Type B pancreatic cell (in vitro differentiated cells): ENCODE data around the gene CADM4. TPM values are rescaled to one million over a fixed set of nuclear protein-coding genes. Genes with fewer than 3 reads are reported as not detected.

Source experiments
- DNase-seq: peaks from one replicate; pipeline ENCODE4 v3.0.0; 2021; ENCODE audit warnings: mixed read lengths; ENCODE audit not compliant: unreplicated experiment; ENCODE audit errors: extremely low spot score
- H3K27ac Mint-ChIP-seq: 2 replicates; pipeline ENCODE4 v1.8.0; 2021; ENCODE audit warnings: mild to moderate bottlenecking, mixed read lengths
- H3K27me3 Mint-ChIP-seq: 2 replicates; pipeline ENCODE4 v1.8.0; 2021; ENCODE audit warnings: mixed read lengths
- H3K36me3 Mint-ChIP-seq: 2 replicates; pipeline ENCODE4 v1.8.0; 2021; ENCODE audit warnings: mixed read lengths
- H3K4me1 Mint-ChIP-seq: one replicate; pipeline ENCODE4 v1.8.0; 2021; ENCODE audit warnings: mixed read lengths; ENCODE audit not compliant: unreplicated experiment
- H3K4me3 Mint-ChIP-seq: 2 replicates; pipeline ENCODE4 v1.8.0; 2021; ENCODE audit warnings: mild to moderate bottlenecking, mixed read lengths
- H3K9me3 Mint-ChIP-seq: 2 replicates; pipeline ENCODE4 v1.8.0; 2021; ENCODE audit warnings: mixed read lengths
- total RNA-seq: library from RNA; stranded (reverse); gene quantifications from 2 replicates; pipeline ENCODE4 v1.2.1, GENCODE V29; 2021; ENCODE audit warnings: low replicate concordance
- TF ChIP-seq, protein P1 (sequence below): fragments of 200-600 bp; sonication (generic); conservative IDR thresholded peaks from 2 replicates; pipeline ENCODE4 v1.5.0; 2021; ENCODE audit warnings: antibody characterized with exemption, mild to moderate bottlenecking

The CADM4 gene
- total RNA-seq, 1 donor from 2014 or later: 37.9 TPM

DNA sequence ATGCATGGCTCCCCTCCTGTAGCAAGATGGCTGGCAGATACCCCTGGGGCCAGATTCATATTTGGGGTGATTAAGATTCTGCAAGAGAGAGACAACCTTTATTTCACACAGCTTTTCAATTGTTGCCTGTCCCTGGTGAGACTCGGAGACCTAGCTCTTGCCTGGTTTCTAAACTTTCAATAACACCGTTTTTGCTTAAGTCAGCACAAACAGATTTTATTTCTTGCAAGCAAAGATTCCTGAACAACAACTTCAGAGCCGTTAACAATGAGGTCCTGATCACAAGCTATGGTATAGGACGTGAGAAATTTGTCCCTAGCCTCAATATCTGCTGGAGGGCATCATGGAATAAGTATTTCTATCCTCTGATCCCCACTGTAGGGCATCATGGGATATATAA, 2.9 kb upstream of the CADM4 start:
- Mint-ChIP-seq H3K4me3 (peak overlapping the region; percentile 41), H3K36me3 (peaks cover 11% of the 10 kb centered on the region), H3K27ac (no peak overlapping the region), H3K4me1 (peaks cover 19% of the 10 kb centered on the region), H3K9me3 (peaks cover 5% of the 10 kb centered on the region), H3K27me3 (peaks cover 14% of the 10 kb centered on the region)
- TF ChIP-seq, protein P1, sequence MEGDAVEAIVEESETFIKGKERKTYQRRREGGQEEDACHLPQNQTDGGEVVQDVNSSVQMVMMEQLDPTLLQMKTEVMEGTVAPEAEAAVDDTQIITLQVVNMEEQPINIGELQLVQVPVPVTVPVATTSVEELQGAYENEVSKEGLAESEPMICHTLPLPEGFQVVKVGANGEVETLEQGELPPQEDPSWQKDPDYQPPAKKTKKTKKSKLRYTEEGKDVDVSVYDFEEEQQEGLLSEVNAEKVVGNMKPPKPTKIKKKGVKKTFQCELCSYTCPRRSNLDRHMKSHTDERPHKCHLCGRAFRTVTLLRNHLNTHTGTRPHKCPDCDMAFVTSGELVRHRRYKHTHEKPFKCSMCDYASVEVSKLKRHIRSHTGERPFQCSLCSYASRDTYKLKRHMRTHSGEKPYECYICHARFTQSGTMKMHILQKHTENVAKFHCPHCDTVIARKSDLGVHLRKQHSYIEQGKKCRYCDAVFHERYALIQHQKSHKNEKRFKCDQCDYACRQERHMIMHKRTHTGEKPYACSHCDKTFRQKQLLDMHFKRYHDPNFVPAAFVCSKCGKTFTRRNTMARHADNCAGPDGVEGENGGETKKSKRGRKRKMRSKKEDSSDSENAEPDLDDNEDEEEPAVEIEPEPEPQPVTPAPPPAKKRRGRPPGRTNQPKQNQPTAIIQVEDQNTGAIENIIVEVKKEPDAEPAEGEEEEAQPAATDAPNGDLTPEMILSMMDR: no peak
- DNase-seq: no peak

DNA sequence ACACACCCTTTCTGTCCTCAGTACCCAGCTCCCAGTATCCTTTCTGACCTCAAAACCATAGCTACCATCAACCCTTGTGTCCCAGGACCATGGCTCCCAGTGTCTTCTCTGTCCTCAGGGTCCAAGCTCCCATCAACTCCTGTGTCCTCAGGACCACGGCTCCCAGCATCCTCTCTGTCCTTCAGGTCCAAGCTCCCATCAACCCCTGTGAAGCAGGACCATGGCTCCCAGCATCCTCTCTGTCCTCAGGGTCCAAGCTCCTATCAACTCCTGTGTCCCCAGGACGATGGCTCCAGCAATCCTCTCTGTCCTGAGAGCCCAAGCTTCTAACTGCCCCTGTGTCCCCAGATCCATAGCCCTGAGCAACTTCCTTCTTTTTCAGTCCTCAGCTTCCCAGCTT, 1.7 kb upstream of the CADM4 start:
- Mint-ChIP-seq H3K4me1 (peaks cover 19% of the 10 kb centered on the region), H3K9me3 (peaks cover 3% of the 10 kb centered on the region), H3K27ac (peak overlapping the region; percentile 79), H3K4me3 (peak overlapping the region; percentile 89), H3K27me3 (peaks cover 14% of the 10 kb centered on the region), H3K36me3 (peaks cover 3% of the 10 kb centered on the region)
- no peak for DNase-seq
- TF ChIP-seq, protein P1: no peak

DNA sequence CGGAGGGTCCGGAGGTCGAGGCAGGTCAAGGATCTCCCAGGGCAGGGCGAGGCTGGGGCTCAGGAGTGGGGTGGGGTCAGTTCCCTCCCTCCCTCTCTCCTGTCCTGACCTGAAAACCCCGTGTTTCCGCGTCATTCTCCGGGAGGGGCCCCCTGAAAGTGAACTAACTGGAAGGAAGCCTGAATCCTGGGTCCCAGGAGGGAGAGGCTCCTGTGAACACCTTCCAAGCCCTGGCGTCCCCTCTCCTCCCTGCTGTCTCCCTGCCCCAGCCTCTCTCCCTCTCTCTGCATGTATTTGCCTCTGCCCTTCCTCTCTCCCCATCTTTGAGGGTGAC, 741 bp upstream of the CADM4 start:
- peak overlapping the region; percentile 64 for H3K27ac Mint-ChIP-seq
- no peaks in the 10 kb centered on the region for H3K36me3 Mint-ChIP-seq
- TF ChIP-seq, protein P1: no peak
- H3K27me3 Mint-ChIP-seq: peaks cover 14% of the 10 kb centered on the region
- H3K9me3 Mint-ChIP-seq: no peaks in the 10 kb centered on the region
- H3K4me3 Mint-ChIP-seq: peak overlapping the region; percentile 85
- H3K4me1 Mint-ChIP-seq: peaks cover 20% of the 10 kb centered on the region
- DNase-seq: no peak

DNA sequence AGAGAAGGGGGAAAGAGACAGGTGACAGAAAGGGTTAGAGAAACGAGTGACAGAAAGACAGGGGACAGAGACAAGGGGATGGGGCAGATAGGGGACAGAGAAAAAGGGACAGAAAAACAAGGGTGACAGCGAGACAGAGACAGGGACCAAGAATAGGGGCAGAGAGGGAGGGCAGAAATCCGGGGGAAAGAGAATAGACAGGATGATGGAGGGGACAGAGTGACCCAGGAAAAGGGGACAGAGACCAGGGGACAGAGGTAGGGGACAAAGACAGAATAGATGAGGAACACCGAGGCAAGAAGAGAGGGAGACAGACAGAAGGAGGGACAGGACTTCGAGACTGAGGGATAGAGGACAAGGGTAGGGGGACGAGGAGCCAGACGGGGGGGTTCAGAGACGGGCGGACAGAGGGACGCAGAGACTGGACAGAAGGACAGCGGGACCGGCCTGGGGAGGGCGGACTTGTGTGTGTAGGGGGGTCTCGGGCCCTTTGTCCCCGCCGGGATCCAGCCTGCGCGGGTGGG, 593 bp downstream of the CADM4 start:
- no peaks in the 10 kb centered on the region for H3K36me3 Mint-ChIP-seq
- peak overlapping the region; percentile 96 for H3K4me3 Mint-ChIP-seq
- no peak for DNase-seq
- no peaks in the 10 kb centered on the region for H3K9me3 Mint-ChIP-seq
- H3K27me3 Mint-ChIP-seq: peaks cover 14% of the 10 kb centered on the region
- TF ChIP-seq, protein P1: no peak
- peak overlapping the region; percentile 80 for H3K27ac Mint-ChIP-seq
- H3K4me1 Mint-ChIP-seq: peaks cover 23% of the 10 kb centered on the region

DNA sequence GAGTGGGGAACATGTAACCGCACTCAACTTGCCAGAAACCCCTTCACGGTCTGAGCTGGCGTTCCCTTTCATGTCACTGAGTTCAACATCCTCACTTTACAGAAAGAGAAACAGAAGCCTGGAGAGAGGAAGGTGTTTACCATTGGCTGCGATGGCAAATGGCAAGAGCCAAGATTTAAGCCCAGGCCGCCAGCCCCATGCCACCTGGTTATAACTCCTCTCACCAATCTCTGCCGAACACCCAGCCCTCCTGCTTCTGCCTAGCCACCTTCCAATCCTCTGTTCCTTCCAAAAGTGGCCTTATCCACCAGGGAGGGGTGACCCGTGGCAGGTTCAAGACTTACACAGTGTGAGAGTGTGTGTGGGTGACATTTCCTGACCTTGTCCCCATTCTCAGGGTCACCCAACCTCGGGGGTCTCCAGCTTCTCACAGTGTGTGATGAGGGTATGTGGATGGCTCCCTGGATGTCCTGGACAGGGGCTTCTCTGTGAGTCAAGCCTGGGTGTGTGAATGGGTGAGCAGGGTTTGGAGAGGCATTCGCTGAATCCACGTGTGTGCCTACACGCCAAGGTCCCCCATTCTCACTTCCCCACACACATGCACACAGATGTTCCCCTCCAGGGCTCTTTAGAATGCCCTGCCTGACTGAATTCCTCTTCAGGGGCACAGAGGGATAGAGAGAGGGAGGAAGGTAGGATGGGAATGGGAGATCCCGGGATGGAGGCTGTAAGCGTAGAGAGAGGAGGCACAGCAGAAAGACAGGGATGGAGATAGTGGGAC, 1.2 kb downstream of the CADM4 start:
- H3K4me1 Mint-ChIP-seq: peaks cover 23% of the 10 kb centered on the region
- H3K4me3 Mint-ChIP-seq: peak overlapping the region; percentile 96
- H3K27ac Mint-ChIP-seq: peak overlapping the region; percentile 80
- TF ChIP-seq, protein P1: no peak
- no peaks in the 10 kb centered on the region for H3K36me3 Mint-ChIP-seq
- no peaks in the 10 kb centered on the region for H3K9me3 Mint-ChIP-seq
- no peak for DNase-seq
- peaks cover 14% of the 10 kb centered on the region for H3K27me3 Mint-ChIP-seq
